ENCODE measurements around the gene USP6NL.

GRCh38 chr10:11493646-11494045, 117.8 kb downstream of the USP6NL start:
- TF ChIP-seq CTCF (IDR thresholded peaks at IDR 0.05; ENCODE audit: low read depth, low read length) (no peak), EZH2phosphoT487 (IDR thresholded peaks at IDR 0.05; ENCODE audit: low read depth) (no peak)
